Chondrocyte (in vitro differentiated cells): ENCODE data around the gene ZNF436. TPM values are rescaled to one million over a fixed set of nuclear protein-coding genes. Genes with fewer than 3 reads are reported as not detected.

Experiments
- DNase-seq: peaks from one replicate; pipeline ENCODE4 v3.0.0; 2021; ENCODE audit warnings: mixed read lengths, low spot score
- H3K27ac Mint-ChIP-seq: one replicate; pipeline ENCODE4 v1.8.0; 2021; ENCODE audit warnings: mild to moderate bottlenecking, moderate library complexity, mixed read lengths; ENCODE audit not compliant: unreplicated experiment
- H3K27me3 Mint-ChIP-seq: 2 replicates; pipeline ENCODE4 v1.8.0; 2021; ENCODE audit warnings: low read depth, mixed read lengths
- H3K36me3 Mint-ChIP-seq: 2 replicates; pipeline ENCODE4 v1.8.0; 2021; ENCODE audit warnings: low read depth, mixed read lengths
- H3K4me1 Mint-ChIP-seq: 2 replicates; pipeline ENCODE4 v1.8.0; 2021; ENCODE audit warnings: low read depth, mild to moderate bottlenecking, mixed read lengths
- H3K4me3 Mint-ChIP-seq: one replicate; pipeline ENCODE4 v1.8.0; 2021; ENCODE audit warnings: mild to moderate bottlenecking, moderate library complexity, mixed read lengths; ENCODE audit not compliant: unreplicated experiment
- H3K9me3 Mint-ChIP-seq: 2 replicates; pipeline ENCODE4 v1.8.0; 2021; ENCODE audit warnings: low read depth, mixed read lengths
- CTCF ChIP-seq: fragments of 200-600 bp; sonication (generic); IDR thresholded peaks from 2 replicates; pipeline ENCODE4 v1.5.0; 2021; ENCODE audit warnings: antibody characterized with exemption, mild to moderate bottlenecking, moderate library complexity
- total RNA-seq: library from RNA; stranded (reverse); gene quantifications from 3 replicates; pipeline ENCODE4 v1.2.1, GENCODE V29; 2021

The ZNF436 gene
- total RNA-seq, 1 donor from 2014 or later, result 17.0 TPM

GRCh38 chr1:23393706-23394105, 24.1 kb upstream of the ZNF436 start:
- H3K27me3 Mint-ChIP-seq, result no peaks in the 10 kb centered on the region

GRCh38 chr1:23392125-23392855, 22.7 kb upstream of the ZNF436 start:
- Mint-ChIP-seq H3K4me1 (peaks cover 5% of the 10 kb centered on the region), H3K36me3 (peaks cover 3% of the 10 kb centered on the region), H3K9me3 (no peaks in the 10 kb centered on the region), H3K4me3 (no peak overlapping the region), H3K27ac (no peak overlapping the region), H3K27me3 (no peaks in the 10 kb centered on the region)
- no peak for TF ChIP-seq CTCF
- DNase-seq, result no peak

More at GRCh38 chr1:23393706-23394105, 24.1 kb upstream of the ZNF436 start:
- no peak overlapping the region for H3K4me3 Mint-ChIP-seq
- DNase-seq, result no peak
- H3K4me1 Mint-ChIP-seq, result peaks cover 5% of the 10 kb centered on the region
- no peaks in the 10 kb centered on the region for H3K9me3 Mint-ChIP-seq
- peaks cover 3% of the 10 kb centered on the region for H3K36me3 Mint-ChIP-seq
- no peak for TF ChIP-seq CTCF
- peak overlapping the region; percentile 83 for H3K27ac Mint-ChIP-seq

GRCh38 chr1:23389837-23390321, 20.2 kb upstream of the ZNF436 start:
- H3K4me3 Mint-ChIP-seq, result no peak overlapping the region
- H3K9me3 Mint-ChIP-seq, result no peaks in the 10 kb centered on the region
- H3K36me3 Mint-ChIP-seq, result peaks cover 3% of the 10 kb centered on the region
- DNase-seq, result no peak
- H3K27me3 Mint-ChIP-seq, result no peaks in the 10 kb centered on the region
- H3K27ac Mint-ChIP-seq, result peak overlapping the region; percentile 6
- TF ChIP-seq CTCF, result no peak
- peaks cover 4% of the 10 kb centered on the region for H3K4me1 Mint-ChIP-seq

- TF ChIP-seq CTCF, result no peak
- no peaks in the 10 kb centered on the region for H3K27me3 Mint-ChIP-seq
- H3K4me1 Mint-ChIP-seq, result peaks cover 16% of the 10 kb centered on the region
- H3K27ac Mint-ChIP-seq, result no peak overlapping the region
- no peak overlapping the region for H3K4me3 Mint-ChIP-seq
- H3K9me3 Mint-ChIP-seq, result no peaks in the 10 kb centered on the region
- DNase-seq, result no peak
- H3K36me3 Mint-ChIP-seq, result peaks cover 6% of the 10 kb centered on the region
These were observed 17.9 kb upstream of the ZNF436 start for GRCh38 chr1:23387494-23387893.

- no peak for DNase-seq
- Mint-ChIP-seq H3K36me3 (peaks cover 11% of the 10 kb centered on the region), H3K4me1 (peaks cover 14% of the 10 kb centered on the region), H3K27me3 (no peaks in the 10 kb centered on the region), H3K4me3 (no peak overlapping the region), H3K27ac (no peak overlapping the region), H3K9me3 (no peaks in the 10 kb centered on the region)
- TF ChIP-seq CTCF, result no peak
These were observed 15.5 kb upstream of the ZNF436 start for GRCh38 chr1:23385119-23385621.
